ENCODE measurements around the gene SMIM20.

GRCh38 chr4:25881193-25881592 is 32.8 kb upstream of the SMIM20 start:
- TF ChIP-seq EZH2phosphoT487 (IDR thresholded peaks at IDR 0.05; ENCODE audit: borderline replicate concordance, low read length), result no peak
- TF ChIP-seq, protein P1, sequence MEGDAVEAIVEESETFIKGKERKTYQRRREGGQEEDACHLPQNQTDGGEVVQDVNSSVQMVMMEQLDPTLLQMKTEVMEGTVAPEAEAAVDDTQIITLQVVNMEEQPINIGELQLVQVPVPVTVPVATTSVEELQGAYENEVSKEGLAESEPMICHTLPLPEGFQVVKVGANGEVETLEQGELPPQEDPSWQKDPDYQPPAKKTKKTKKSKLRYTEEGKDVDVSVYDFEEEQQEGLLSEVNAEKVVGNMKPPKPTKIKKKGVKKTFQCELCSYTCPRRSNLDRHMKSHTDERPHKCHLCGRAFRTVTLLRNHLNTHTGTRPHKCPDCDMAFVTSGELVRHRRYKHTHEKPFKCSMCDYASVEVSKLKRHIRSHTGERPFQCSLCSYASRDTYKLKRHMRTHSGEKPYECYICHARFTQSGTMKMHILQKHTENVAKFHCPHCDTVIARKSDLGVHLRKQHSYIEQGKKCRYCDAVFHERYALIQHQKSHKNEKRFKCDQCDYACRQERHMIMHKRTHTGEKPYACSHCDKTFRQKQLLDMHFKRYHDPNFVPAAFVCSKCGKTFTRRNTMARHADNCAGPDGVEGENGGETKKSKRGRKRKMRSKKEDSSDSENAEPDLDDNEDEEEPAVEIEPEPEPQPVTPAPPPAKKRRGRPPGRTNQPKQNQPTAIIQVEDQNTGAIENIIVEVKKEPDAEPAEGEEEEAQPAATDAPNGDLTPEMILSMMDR (conservative IDR thresholded peaks at IDR 0.05; ENCODE audit: low read depth, low read length), result no peak
